Fibroblast of mammary gland (primary cell): ENCODE measurements around the gene CCDC80.

ENCODE experiments used
- DNase-seq: peaks from one replicate; pipeline ENCODE4 v3.0.0-alpha.2; 2010; ENCODE audit warnings: low read depth
- H3K4me3 ChIP-seq: 2 replicates; pipeline ENCODE4 v1.5.1; 2011; ENCODE audit warnings: low read depth, mild to moderate bottlenecking, low read length, moderate library complexity; ENCODE audit not compliant: control insufficient read depth
- TF ChIP-seq, protein P1 (sequence below): conservative IDR thresholded peaks from 2 replicates; pipeline ENCODE4 v1.5.1; 2011; ENCODE audit warnings: low read depth, low read length, inconsistent platforms; ENCODE audit not compliant: control insufficient read depth, insufficient read depth

The CCDC80 gene

DNA sequence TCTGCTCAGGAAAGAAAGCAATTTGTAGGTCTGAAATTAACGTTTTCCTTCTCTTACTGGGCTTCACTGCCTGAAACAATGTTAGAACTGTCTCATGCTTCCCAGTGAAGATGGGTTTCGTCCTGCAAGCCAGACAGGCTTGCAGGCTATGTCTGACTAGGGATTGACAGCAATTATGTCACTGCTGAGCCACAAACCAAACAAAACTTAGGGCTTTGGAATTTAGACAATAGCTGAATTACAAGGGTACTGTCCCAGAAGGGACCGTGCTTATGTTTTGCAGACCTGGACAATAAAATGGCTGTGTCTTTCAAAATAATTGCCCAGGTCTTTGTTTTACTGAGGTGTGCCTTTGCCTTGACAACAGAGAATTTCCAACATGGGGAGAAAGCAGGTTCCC, 46.3 kb upstream of the CCDC80 start:
- H3K4me3 ChIP-seq, result no peak overlapping the region
- no peak for DNase-seq
- TF ChIP-seq, protein P1, sequence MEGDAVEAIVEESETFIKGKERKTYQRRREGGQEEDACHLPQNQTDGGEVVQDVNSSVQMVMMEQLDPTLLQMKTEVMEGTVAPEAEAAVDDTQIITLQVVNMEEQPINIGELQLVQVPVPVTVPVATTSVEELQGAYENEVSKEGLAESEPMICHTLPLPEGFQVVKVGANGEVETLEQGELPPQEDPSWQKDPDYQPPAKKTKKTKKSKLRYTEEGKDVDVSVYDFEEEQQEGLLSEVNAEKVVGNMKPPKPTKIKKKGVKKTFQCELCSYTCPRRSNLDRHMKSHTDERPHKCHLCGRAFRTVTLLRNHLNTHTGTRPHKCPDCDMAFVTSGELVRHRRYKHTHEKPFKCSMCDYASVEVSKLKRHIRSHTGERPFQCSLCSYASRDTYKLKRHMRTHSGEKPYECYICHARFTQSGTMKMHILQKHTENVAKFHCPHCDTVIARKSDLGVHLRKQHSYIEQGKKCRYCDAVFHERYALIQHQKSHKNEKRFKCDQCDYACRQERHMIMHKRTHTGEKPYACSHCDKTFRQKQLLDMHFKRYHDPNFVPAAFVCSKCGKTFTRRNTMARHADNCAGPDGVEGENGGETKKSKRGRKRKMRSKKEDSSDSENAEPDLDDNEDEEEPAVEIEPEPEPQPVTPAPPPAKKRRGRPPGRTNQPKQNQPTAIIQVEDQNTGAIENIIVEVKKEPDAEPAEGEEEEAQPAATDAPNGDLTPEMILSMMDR, result no peak

GRCh38 chr3:112685956-112686799, 45.2 kb upstream of the CCDC80 start:
- DNase-seq, result peak; percentile 62
- TF ChIP-seq, protein P1, result no peak
- H3K4me3 ChIP-seq, result no peak overlapping the region

- DNase-seq, result peak; percentile 97
- TF ChIP-seq, protein P1, result no peak
- no peak overlapping the region for H3K4me3 ChIP-seq
Measured at GRCh38 chr3:112685420-112685819, 44.5 kb upstream of the CCDC80 start.

DNA sequence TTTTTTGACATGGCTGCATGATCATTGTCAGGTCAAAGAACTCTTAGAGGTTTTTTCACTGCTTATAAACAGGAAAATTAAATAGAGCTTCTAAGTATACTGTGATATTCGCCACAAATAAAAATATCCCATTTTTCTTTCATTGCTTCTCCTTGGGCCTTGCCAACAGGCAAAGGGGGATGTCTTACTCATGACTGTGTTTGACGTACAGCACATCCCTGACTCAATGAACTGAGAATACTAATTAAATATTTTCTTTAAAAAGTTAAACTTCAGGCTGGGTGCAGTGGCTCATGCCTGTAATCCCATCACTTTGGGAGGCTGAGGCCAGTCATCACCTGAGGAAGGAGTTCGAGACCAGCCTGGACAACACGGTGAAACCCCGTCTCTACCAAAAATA, 41.4 kb upstream of the CCDC80 start:
- H3K4me3 ChIP-seq, result no peak overlapping the region
- DNase-seq, result peak; percentile 68
- TF ChIP-seq, protein P1, result no peak

DNA sequence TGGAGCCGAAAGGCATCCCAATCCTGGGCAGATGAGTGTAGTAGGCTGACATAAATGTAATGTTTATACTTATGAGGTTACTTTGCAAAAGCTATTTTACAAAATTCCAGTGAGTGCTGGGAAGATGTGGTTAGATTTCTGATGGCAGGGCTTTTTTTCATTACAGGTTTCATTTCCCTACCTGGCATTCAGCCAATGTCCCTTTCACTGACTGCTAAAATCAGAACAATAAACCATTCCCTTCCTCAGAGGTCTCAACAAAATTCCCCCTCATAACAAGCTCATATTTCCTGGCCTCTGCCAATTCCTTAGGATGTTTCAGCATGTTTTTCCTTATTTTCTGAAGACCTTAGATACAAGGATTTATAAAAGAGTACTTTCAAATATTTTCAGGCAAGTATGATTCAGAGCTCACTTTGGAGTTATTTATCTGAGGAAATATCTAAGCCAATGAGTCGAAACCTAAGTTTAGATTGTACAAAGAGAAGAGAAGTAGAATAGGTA, 40.9 kb upstream of the CCDC80 start:
- DNase-seq, result peak; percentile 62
- TF ChIP-seq, protein P1, result no peak
- H3K4me3 ChIP-seq, result no peak overlapping the region

- TF ChIP-seq, protein P1, result no peak
- H3K4me3 ChIP-seq, result no peak overlapping the region
- peak; percentile 99 for DNase-seq
Measured at GRCh38 chr3:112676659-112677234, 35.8 kb upstream of the CCDC80 start.
